ENCODE measurements around the gene C4orf50.

The C4orf50 gene

GRCh38 chr4:5917672-5918071 lies 100.6 kb downstream of the C4orf50 start:
- no peak for DNase-seq

- no peak for DNase-seq
Observed at GRCh38 chr4:5916229-5916628, 102.0 kb downstream of the C4orf50 start.

GRCh38 chr4:5913454-5913853 lies 104.8 kb downstream of the C4orf50 start:
- no peak for DNase-seq

DNA sequence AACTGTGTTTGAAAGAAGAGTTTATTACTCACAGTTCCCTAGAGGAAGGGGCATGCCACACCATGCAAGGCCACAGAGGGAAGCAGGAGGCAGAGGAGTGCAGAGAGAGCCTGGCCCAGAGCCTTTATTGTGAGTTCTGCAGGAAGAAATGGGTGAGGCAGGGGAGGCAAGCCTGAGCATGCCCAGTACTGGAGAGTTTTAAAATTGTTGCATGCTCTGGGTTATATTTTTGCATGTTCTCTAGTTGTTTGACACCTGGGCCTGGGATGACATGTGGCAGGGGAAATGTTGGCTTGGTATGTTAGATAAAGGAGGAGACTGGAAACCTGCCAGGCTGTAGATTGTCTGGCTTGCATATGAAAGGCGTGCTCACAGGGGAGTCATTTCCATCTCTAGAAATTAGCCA lies 105.6 kb downstream of the C4orf50 start:
- DNase-seq = no peak

DNA sequence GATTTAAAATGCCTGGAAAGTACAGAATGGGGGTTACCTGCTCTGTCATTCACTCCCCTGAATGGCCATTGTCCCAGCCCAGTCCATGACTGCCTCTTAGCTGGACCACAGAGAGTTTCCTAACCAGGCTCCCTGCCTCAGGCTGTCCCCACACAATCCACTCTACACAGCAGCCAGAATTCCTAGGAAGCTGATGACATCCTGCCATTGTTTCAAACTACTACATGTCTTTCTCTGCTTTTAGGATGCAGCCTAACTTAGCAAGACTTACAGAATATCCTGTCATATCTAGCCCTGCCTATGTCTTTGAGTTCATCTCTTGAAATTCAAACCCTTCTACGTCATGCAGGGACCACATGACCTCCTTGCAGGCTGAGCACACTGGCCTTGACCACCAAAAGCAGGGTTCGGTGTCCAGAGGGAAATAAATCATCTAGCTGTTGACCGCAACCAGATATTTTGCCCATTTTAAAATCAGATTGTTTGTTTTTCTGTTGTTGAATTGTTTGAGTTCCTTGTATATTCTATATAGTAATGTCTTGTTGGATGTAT lies 109.3 kb downstream of the C4orf50 start:
- no peak for DNase-seq

DNA sequence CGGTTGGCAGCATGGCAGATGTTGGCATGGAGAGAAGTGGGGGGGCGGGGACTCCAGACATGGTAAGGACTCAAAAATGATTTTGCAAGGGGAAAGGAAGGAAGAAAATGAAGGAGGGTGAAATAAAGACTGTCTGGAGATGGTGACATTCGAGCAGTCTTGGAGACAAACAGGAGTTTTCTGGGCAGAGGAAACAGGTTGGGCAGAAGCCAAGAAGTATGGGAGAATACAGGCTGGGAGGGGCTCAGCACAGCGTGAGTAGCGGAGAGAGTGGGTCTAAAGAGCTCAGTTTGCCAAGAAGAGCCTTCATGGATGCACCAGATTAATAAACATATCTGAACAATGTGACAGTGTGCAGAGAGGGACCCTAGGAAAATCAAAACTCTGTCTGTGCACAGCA lies 112.0 kb downstream of the C4orf50 start:
- DNase-seq = no peak

DNA sequence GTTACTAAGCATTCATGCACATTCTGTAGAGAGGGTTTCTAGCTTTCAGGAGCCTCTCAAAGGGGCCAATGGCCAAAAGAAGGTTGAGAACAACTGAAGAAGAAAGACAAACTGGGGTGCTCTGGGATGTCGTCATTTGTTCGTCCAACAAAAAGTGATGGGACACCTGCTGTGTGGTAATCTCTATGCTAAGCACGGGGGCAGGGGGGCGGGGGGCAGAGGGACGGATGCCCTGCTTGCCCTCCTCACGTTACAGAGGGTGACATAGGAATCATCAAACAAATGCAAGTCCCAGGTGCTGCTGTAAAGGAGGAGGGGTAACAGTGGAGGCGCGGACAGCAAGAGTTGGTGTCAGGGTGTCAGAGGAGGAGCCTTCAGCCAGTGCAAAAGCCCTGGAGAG lies 112.5 kb downstream of the C4orf50 start:
- no peak for DNase-seq

DNA sequence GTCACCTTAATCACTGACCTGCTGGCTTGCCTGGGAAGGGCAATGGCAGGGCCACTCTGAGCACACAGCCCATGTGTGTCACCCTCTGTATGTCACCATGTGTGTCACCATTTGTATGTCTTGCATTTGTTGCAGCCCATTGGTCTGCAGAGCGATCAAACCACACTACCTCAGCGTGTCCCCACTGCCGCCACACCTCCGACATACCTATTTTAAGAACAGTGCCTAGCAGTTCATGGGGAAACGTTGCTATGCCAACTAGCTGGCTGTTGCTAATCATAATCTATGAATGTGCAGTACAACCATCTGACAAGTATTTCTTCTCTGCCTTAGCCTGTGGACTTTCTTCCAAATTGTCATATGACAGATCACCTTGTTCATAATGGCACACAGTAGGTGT lies 117.4 kb downstream of the C4orf50 start:
- DNase-seq = no peak

- DNase-seq = no peak
Observed at GRCh38 chr4:5899881-5900280, 118.3 kb downstream of the C4orf50 start.

GRCh38 chr4:5899396-5899795 lies 118.8 kb downstream of the C4orf50 start:
- DNase-seq = no peak

DNA sequence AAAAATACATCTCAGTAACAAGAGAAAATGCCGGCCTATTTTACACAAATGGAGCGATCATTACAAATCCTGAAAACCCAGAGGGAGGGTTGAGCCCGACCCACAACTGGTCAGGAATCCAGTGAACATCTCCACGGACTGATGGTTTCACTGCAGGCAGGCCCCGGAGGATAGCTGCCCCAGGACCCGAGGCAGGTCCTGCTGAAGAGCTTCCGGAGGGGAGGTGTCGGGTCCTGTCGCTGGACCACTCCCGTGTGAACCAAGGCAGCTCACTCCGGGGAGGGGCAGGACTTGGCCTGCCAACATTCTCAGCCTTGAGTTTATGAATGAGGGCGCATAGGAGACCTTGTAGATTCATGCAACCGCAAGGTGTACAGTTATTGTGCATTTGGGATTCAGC lies 120.6 kb downstream of the C4orf50 start:
- DNase-seq = no peak

DNA sequence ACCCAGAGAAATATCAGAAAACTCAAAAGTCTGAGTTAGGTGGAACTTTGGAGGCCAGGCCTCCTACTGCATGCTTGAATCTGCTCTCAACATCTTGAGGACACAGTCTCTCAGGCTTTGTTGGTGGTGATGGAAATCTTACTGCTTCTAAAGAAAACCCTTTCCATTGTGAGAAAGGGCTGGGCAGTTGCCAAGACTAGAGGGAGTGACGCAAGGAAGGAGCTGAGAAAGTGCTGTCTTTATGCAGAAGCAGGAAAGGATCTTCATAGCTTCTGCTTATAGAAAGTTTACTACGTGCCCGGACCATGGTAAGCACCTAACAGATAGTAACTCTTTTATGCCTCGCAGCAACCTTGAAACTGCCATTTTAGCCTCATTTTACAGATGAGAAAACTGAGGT lies 122.9 kb downstream of the C4orf50 start:
- no peak for DNase-seq

- DNase-seq = no peak
Observed at GRCh38 chr4:5894266-5894665, 124.0 kb downstream of the C4orf50 start.

DNA sequence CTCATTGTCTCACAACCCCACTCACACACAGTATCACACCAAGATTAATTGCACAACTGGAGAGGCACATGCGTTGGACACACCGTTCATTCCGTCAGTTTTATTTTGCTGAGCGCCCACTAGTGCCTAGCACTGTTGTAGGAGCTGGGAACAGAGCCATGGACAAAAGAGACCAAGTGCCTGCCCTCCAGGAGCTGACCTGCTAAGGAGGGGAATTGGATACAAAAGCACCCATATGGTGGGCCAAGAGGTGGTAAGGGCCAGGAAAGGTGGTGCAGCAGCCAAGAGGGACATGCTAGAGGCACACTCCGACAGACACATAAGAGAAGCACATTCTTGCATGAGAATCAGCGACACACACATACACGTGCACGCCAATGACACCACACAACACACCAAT lies 124.6 kb downstream of the C4orf50 start:
- no peak for DNase-seq

GRCh38 chr4:5893004-5893580 lies 125.1 kb downstream of the C4orf50 start, which contains the start of gene CRMP1:
Gene CRMP1 (minus strand): TSS chr4:5893086. CDS start chr4:5892969, 117 bp downstream.
- DNase-seq = no peak

- DNase-seq = no peak
Observed at GRCh38 chr4:5892323-5893003, 125.8 kb downstream of the C4orf50 start.

GRCh38 chr4:5891563-5892322 lies 126.5 kb downstream of the C4orf50 start:
- DNase-seq = no peak

GRCh38 chr4:5890063-5890727 lies 128.0 kb downstream of the C4orf50 start:
- DNase-seq = no peak

- DNase-seq = no peak
Observed at GRCh38 chr4:5889002-5889696, 129.1 kb downstream of the C4orf50 start.

- DNase-seq = no peak
Observed at GRCh38 chr4:5888222-5889001, 129.8 kb downstream of the C4orf50 start.

DNA sequence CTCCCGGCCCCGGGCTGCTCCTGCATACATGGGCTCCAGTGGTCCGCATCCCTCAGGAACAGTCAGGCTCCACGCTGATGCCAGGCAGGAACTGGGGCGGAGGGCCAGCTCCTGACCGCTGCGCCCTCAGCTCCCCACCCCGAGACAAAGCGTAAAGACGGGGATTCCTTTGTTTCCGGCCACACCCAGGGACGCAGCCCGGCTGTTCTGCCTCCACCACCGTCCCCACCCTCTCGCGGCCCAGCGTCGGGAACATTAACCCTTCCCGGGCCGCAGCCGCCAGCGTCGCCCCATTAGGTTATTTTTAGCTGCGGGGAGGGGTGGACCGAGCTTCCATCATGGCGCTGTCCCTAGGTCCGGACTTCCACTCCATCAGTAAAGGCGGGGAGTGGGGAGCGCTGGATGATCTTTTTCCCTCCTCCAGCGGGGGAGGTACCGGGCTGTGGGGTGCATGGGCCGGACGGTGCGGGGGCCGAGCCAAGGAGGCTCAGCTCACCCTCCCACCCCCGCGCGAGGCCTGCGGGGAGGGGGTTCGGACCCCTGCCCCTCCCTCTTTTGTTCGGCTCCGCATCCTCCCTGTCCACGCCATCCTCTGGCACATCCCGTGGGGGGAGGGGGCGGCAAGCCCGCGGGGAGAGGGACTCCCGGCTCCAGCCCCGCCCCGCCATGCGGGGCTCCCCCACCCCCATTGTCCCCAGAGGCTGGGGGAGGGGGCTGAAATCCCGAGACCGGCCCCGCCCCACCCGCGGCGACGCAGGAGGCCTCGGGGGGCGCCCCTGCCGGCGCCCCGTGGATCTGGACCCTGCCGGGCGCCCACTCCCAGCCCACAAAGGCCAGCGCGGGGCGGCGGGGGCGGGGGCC lies 130.6 kb downstream of the C4orf50 start:
- no peak for DNase-seq
